H9 (cell line): ENCODE results near the gene ASTN2. TPM values are rescaled to one million over a fixed set of nuclear protein-coding genes. Genes with fewer than 3 reads are reported as not detected.
A peak's percentile ranks its signal among the peaks of the same experiment; 100 is the strongest.

Source experiments
- DNase-seq: peaks from one replicate; pipeline ENCODE4 v3.0.0-alpha.2; 2017
- H2AFZ ChIP-seq: one replicate; pipeline ENCODE4 v1.6.1; 2013; ENCODE audit warnings: mild to moderate bottlenecking, low read length, control low read depth, moderate library complexity
- H2AK5ac ChIP-seq: 2 replicates; pipeline ENCODE4 v1.6.1; 2013; ENCODE audit warnings: low read length, control low read depth, mixed read lengths; ENCODE audit not compliant: insufficient read length
- H2BK120ac ChIP-seq: one replicate; pipeline ENCODE4 v1.6.1; 2013; ENCODE audit warnings: low read depth, mild to moderate bottlenecking, low read length, control low read depth, inconsistent platforms; ENCODE audit not compliant: poor library complexity, severe bottlenecking
- H2BK12ac ChIP-seq: 2 replicates; pipeline ENCODE4 v1.6.1; 2013; ENCODE audit warnings: low read length, control low read depth, mixed read lengths, low read depth; ENCODE audit not compliant: insufficient read length
- H2BK15ac ChIP-seq: 2 replicates; pipeline ENCODE4 v1.6.1; 2013; ENCODE audit warnings: low read depth, low read length, control low read depth
- H2BK20ac ChIP-seq: one replicate; pipeline ENCODE4 v1.6.1; 2013; ENCODE audit warnings: low read depth, mild to moderate bottlenecking, low read length, control low read depth, inconsistent platforms; ENCODE audit not compliant: poor library complexity, severe bottlenecking
- H2BK5ac ChIP-seq: 2 replicates; pipeline ENCODE4 v1.6.1; 2013; ENCODE audit warnings: low read length, control low read depth, mixed read lengths; ENCODE audit not compliant: insufficient read length
- H3K14ac ChIP-seq: 2 replicates; pipeline ENCODE4 v1.6.1; 2013; ENCODE audit warnings: low read length, control low read depth; ENCODE audit not compliant: insufficient read depth
- H3K18ac ChIP-seq: 2 replicates; pipeline ENCODE4 v1.6.1; 2013; ENCODE audit warnings: low read depth, mild to moderate bottlenecking, mixed read lengths, low read length, control low read depth; ENCODE audit not compliant: insufficient read length
- H3K23ac ChIP-seq: 2 replicates; pipeline ENCODE4 v1.6.1; 2013; ENCODE audit warnings: low read length, control low read depth, mixed read lengths, low read depth; ENCODE audit not compliant: insufficient read length
- H3K23me2 ChIP-seq: 2 replicates; pipeline ENCODE4 v1.6.1; 2013; ENCODE audit warnings: low read depth, mild to moderate bottlenecking, mixed read lengths, low read length, control low read depth; ENCODE audit not compliant: insufficient read length, poor library complexity, severe bottlenecking
- H3K27ac ChIP-seq: 2 replicates; pipeline ENCODE4 v1.5.1; 2013; ENCODE audit warnings: low read length, control low read depth, mixed read lengths, low read depth; ENCODE audit not compliant: insufficient read length
- H3K27me3 ChIP-seq: 2 replicates; pipeline ENCODE4 v1.6.1; 2013; ENCODE audit warnings: low read length, control low read depth, inconsistent platforms; ENCODE audit not compliant: insufficient read depth
- H3K4ac ChIP-seq: 2 replicates; pipeline ENCODE4 v1.6.1; 2013; ENCODE audit warnings: low read depth, mild to moderate bottlenecking, control low read depth, inconsistent platforms, low read length, moderate library complexity
- H3K4me1 ChIP-seq: 2 replicates; pipeline ENCODE4 v1.6.1; 2013; ENCODE audit warnings: low read length, control low read depth, inconsistent platforms; ENCODE audit not compliant: insufficient read depth
- H3K4me2 ChIP-seq: 2 replicates; pipeline ENCODE4 v1.6.1; 2013; ENCODE audit warnings: low read length, control low read depth, mixed read lengths; ENCODE audit not compliant: insufficient read length, insufficient read depth
- H3K56ac ChIP-seq: 2 replicates; pipeline ENCODE4 v1.6.1; 2013; ENCODE audit warnings: low read depth, mild to moderate bottlenecking, mixed read lengths, low read length, control low read depth; ENCODE audit not compliant: insufficient read length
- H3K79me1 ChIP-seq: 2 replicates; pipeline ENCODE4 v1.6.1; 2013; ENCODE audit warnings: low read depth, mild to moderate bottlenecking, moderate library complexity, low read length, control low read depth, inconsistent platforms; ENCODE audit not compliant: insufficient read depth, poor library complexity, severe bottlenecking
- H3K79me2 ChIP-seq: 2 replicates; pipeline ENCODE4 v1.6.1; 2013; ENCODE audit warnings: low read length, control low read depth, inconsistent platforms; ENCODE audit not compliant: insufficient read depth
- H3K9ac ChIP-seq: 2 replicates; pipeline ENCODE4 v1.6.1; 2013; ENCODE audit warnings: low read length, control low read depth, mixed read lengths; ENCODE audit not compliant: insufficient read length; ENCODE audit errors: extremely low read depth
- H3K9me3 ChIP-seq: one replicate; pipeline ENCODE4 v1.6.1; 2013; ENCODE audit warnings: low read depth, low read length, inconsistent platforms; ENCODE audit not compliant: control insufficient read depth
- H3T11ph ChIP-seq: one replicate; pipeline ENCODE4 v1.6.1; 2013; ENCODE audit warnings: mild to moderate bottlenecking, low read length, control low read depth, inconsistent platforms
- H4K20me1 ChIP-seq: one replicate; pipeline ENCODE4 v1.6.1; 2013; ENCODE audit not compliant: control insufficient read depth, insufficient read length, insufficient read depth
- H4K5ac ChIP-seq: 2 replicates; pipeline ENCODE4 v1.6.1; 2013; ENCODE audit warnings: low read depth, mild to moderate bottlenecking, mixed read lengths, low read length, control low read depth; ENCODE audit not compliant: insufficient read length
- H4K8ac ChIP-seq: replicated peaks from 2 replicates; pipeline ENCODE4 v1.6.1; 2013; ENCODE audit warnings: low read length, control low read depth, mixed read lengths, low read depth; ENCODE audit not compliant: insufficient read length
- H4K91ac ChIP-seq: 2 replicates; pipeline ENCODE4 v1.6.1; 2013; ENCODE audit warnings: low read depth, mild to moderate bottlenecking, moderate library complexity, mixed read lengths, low read length, control low read depth; ENCODE audit not compliant: insufficient read length
- H3K27ac Mint-ChIP-seq, 3 experiments: 2 replicates in 2 of 3; 3 replicates in 1 of 3; pipeline ENCODE4 v1.8.0; 2020 to 2021; ENCODE audit warnings: mixed read lengths in 3 of 3, mild to moderate bottlenecking in 1 of 3, moderate library complexity in 1 of 3
- H3K27me3 Mint-ChIP-seq: 2 replicates; pipeline ENCODE4 v1.8.0; 2021; ENCODE audit warnings: low read depth, mild to moderate bottlenecking, moderate library complexity, mixed read lengths
- H3K36me3 Mint-ChIP-seq, 3 experiments: 2 replicates in 2 of 3; 3 replicates in 1 of 3; pipeline ENCODE4 v1.8.0; 2020 to 2021; ENCODE audit warnings: low read depth in 3 of 3, mixed read lengths in 3 of 3; ENCODE audit not compliant: insufficient read depth in 1 of 3
- H3K4me1 Mint-ChIP-seq, 2 experiments: 2 replicates each; pipeline ENCODE4 v1.8.0; 2020; ENCODE audit warnings: mixed read lengths in 2 of 2
- H3K4me3 Mint-ChIP-seq, 2 experiments: 2 replicates in 1 of 2; 3 replicates in 1 of 2; pipeline ENCODE4 v1.8.0; 2020 to 2021; ENCODE audit warnings: mild to moderate bottlenecking in 2 of 2, mixed read lengths in 2 of 2, moderate library complexity in 1 of 2
- H3K9me3 Mint-ChIP-seq, 2 experiments: 2 replicates in 1 of 2; 3 replicates in 1 of 2; pipeline ENCODE4 v1.8.0; 2020; ENCODE audit warnings: mild to moderate bottlenecking in 2 of 2, mixed read lengths in 2 of 2, moderate library complexity in 1 of 2
- WGBS: extraction: QIAGEN DNeasy Blood & Tissue Kit; methylation state at CpG from one replicate; pipeline ENCODE4 v1.1.7; 2013; ENCODE audit warnings: missing lambda C conversion rate, low lambda C conversion rate, mixed read lengths; ENCODE audit not compliant: insufficient read length; ENCODE audit errors: extremely low coverage; 5-methylcytosine and 5-hydroxymethylcytosine counted together
- total RNA-seq: library from RNA; stranded (reverse); gene quantifications from 2 replicates; pipeline ENCODE4 v1.2.1, GENCODE V29; 2021
- TF ChIP-seq, protein P1 (sequence below): fragments of 200-600 bp; sonication (generic); conservative IDR thresholded peaks from 3 replicates; pipeline ENCODE4 v1.8.0; 2021; ENCODE audit warnings: antibody characterized with exemption, mild to moderate bottlenecking

Gene ASTN2
- total RNA-seq, 1 experiment from 2014 or later, result 9.7 TPM

DNA sequence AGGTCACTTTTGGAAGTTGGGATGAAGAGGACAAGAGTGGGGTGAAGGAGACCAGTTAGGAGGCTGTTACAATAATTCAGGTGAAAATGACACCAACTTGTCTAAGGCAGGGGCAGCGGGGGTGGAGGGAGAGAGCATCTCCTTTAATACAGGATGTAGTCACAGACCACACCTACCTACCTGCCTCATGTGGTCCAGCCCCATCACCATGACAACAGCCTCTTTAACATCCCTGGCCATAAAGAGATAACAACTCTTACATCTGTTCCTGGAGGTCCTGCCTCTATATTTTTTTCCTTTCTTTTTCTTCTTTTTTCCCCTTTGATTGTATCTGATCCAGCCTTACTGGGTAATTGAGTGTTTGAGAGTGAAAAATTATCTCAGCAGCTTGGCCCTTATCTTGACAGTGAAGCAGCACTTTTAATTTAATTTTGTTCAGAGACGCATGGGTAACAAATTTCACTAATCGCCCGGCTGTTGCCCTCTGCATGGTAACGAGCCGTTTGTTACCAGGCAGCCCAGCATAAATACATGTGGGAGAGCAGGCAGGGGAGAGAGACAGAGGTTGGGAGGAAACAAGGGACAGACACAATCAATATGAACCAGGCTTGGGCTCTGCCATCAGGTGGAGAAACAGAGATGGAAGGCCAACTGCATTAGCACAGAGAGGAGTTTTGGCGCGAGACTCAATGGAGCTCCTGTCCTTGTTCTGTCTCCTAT lies 338.1 kb downstream of the ASTN2 start:
- H2AFZ ChIP-seq, result no peak overlapping the region
- H3K4me1 ChIP-seq, result peaks cover 6% of the 10 kb centered on the region; the same call in 1 of the 2 replicates
- no peaks in the 10 kb centered on the region for H3K9me3 Mint-ChIP-seq
- H3K27me3 ChIP-seq, result no peaks in the 10 kb centered on the region
- no peak overlapping the region for H3K27ac ChIP-seq
- H2BK5ac ChIP-seq, result no peak overlapping the region
- no peaks in the 10 kb centered on the region for H4K20me1 ChIP-seq
- no peak overlapping the region for H3K9ac ChIP-seq
- H3K56ac ChIP-seq, result no peak overlapping the region
- H3K4me1 Mint-ChIP-seq, result peaks cover 38 to 47% of the 10 kb centered on the region in 2 experiments
- no peak overlapping the region for H3K4me3 Mint-ChIP-seq
- H3K27ac Mint-ChIP-seq, result peak overlapping the region in 1 of 3 experiments; percentile 23; a peak in 1 of 7 replicates
- no peaks in the 10 kb centered on the region for H3K36me3 Mint-ChIP-seq
- DNase-seq, result no peak
- no peak overlapping the region for H3K4me2 ChIP-seq
- no peak overlapping the region for H3T11ph ChIP-seq
- no peak overlapping the region for H2BK12ac ChIP-seq
- H2BK20ac ChIP-seq, result no peak overlapping the region
- H2BK15ac ChIP-seq, result no peak overlapping the region
- H3K4ac ChIP-seq, result no peak overlapping the region
- H3K23me2 ChIP-seq, result no peaks in the 10 kb centered on the region
- no peak overlapping the region for H4K8ac ChIP-seq
- H4K5ac ChIP-seq, result no peak overlapping the region
- H4K91ac ChIP-seq, result no peak overlapping the region
- TF ChIP-seq, protein P1, sequence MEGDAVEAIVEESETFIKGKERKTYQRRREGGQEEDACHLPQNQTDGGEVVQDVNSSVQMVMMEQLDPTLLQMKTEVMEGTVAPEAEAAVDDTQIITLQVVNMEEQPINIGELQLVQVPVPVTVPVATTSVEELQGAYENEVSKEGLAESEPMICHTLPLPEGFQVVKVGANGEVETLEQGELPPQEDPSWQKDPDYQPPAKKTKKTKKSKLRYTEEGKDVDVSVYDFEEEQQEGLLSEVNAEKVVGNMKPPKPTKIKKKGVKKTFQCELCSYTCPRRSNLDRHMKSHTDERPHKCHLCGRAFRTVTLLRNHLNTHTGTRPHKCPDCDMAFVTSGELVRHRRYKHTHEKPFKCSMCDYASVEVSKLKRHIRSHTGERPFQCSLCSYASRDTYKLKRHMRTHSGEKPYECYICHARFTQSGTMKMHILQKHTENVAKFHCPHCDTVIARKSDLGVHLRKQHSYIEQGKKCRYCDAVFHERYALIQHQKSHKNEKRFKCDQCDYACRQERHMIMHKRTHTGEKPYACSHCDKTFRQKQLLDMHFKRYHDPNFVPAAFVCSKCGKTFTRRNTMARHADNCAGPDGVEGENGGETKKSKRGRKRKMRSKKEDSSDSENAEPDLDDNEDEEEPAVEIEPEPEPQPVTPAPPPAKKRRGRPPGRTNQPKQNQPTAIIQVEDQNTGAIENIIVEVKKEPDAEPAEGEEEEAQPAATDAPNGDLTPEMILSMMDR, result no peak
- H2AK5ac ChIP-seq, result no peak overlapping the region
- no peaks in the 10 kb centered on the region for H3K9me3 ChIP-seq
- H3K79me2 ChIP-seq, result no peaks in the 10 kb centered on the region
- H3K79me1 ChIP-seq, result no peaks in the 10 kb centered on the region
- no peak overlapping the region for H3K23ac ChIP-seq
- H2BK120ac ChIP-seq, result no peak overlapping the region
- H3K14ac ChIP-seq, result no peak overlapping the region
- no peak overlapping the region for H3K18ac ChIP-seq
- H3K27me3 Mint-ChIP-seq, result no peaks in the 10 kb centered on the region; the same call in 1 of the 2 replicates
- no CpG with 5 or more reads among the region's 8 CpGs for WGBS
